Lower lobe of right lung (tissue), 2 donors: ENCODE measurements around the gene TMEM250. TPM values are rescaled to one million over a fixed set of nuclear protein-coding genes. Genes with fewer than 3 reads are reported as not detected.
"Not testable (repeated sequence)": the region's sequence is repeated elsewhere in the genome, so short reads cannot be mapped to it uniquely, and the experiment has no call there.

Experiments used
- ATAC-seq, 2 donors: fragments of 200-7000 bp; cut with Tn5 transposase; one replicate each; pipeline ENCODE4 v1.9.1; 2020 to 2022; ENCODE audit warnings: mild to moderate bottlenecking in 2 of 2, moderate library complexity in 2 of 2
- DNase-seq: peaks from one replicate; pipeline ENCODE4 v3.0.0-alpha.2; 2020
- H3K27ac ChIP-seq: fragments of 200-600 bp; one replicate; pipeline ENCODE4 v1.8.0; 2022
- H3K27me3 ChIP-seq: fragments of 200-600 bp; one replicate; pipeline ENCODE4 v1.8.0; 2022; ENCODE audit warnings: low read depth
- H3K36me3 ChIP-seq: fragments of 200-600 bp; one replicate; pipeline ENCODE4 v1.8.0; 2022; ENCODE audit warnings: mild to moderate bottlenecking
- H3K4me1 ChIP-seq: fragments of 200-600 bp; one replicate; pipeline ENCODE4 v1.8.0; 2022
- H3K4me3 ChIP-seq: fragments of 200-600 bp; one replicate; pipeline ENCODE4 v1.8.0; 2022; ENCODE audit warnings: mild to moderate bottlenecking
- H3K9me3 ChIP-seq: fragments of 200-600 bp; one replicate; pipeline ENCODE4 v1.8.0; 2022
- intact Hi-C: fragments of 100-400 bp; cut with DNase I; formaldehyde crosslinking; loops from one replicate; pipeline ENCODE4 v1.11.0; 2022
- total RNA-seq: library from RNA; stranded (reverse); fragmentation: NEBNext Ultra II Directional; extraction: Animal tissue kit (Norgen Biotek cat#: 25700); gene quantifications from one replicate; pipeline ENCODE4 v1.2.1, GENCODE V29; 2021
- TF ChIP-seq, protein P1 (sequence below): fragments of 200-600 bp; IDR thresholded peaks from one replicate; pipeline ENCODE4 v1.8.0; 2022; ENCODE audit warnings: antibody characterized with exemption, mild to moderate bottlenecking
- donor health status: DM: no; HTN: yes; CAD: no; lungs with severe emphysema.

The TMEM250 gene
- total RNA-seq, 1 donor from 2014 or later = 31.2 TPM

DNA sequence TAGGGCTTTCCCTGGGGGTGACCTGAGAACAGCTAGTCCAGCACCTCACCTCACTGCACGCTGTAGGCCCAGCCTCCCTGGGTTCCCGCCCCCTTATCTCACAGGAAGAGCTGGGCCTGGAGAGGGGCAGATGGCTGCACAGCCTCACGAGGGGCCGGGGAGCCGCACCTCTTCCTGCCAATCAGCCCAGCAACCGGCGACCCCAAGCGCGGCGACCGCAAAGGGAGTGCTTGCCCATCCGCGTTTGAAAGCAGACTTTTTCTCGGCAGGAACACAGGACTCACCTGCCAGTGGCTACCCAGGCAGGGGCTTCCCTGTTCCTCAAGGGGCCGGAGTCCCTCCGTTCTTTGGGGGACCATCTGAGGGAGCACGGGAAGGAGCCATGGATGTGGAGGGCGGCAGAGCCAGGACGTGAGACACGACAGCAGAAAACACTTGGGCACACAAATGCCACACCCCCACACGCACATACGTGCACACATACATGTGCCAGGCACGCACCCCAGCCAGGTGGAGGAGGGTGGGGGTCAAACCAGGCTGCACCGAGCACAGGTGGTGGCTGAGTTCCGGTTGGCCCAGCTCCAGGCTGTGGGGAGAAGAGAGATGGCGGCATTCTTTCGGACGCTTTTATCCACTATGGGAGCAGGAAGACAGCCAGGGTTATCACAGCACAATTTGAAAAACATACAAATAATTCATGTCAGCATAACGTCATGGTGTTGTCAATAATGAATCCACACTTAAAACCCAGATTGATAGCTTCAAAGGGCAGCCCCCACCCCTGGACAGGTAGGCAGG is 11.3 kb downstream of the TMEM250 start:
- H3K27me3 ChIP-seq = no peaks in the 10 kb centered on the region
- peaks cover 58% of the 10 kb centered on the region for H3K4me1 ChIP-seq
- TF ChIP-seq, protein P1, sequence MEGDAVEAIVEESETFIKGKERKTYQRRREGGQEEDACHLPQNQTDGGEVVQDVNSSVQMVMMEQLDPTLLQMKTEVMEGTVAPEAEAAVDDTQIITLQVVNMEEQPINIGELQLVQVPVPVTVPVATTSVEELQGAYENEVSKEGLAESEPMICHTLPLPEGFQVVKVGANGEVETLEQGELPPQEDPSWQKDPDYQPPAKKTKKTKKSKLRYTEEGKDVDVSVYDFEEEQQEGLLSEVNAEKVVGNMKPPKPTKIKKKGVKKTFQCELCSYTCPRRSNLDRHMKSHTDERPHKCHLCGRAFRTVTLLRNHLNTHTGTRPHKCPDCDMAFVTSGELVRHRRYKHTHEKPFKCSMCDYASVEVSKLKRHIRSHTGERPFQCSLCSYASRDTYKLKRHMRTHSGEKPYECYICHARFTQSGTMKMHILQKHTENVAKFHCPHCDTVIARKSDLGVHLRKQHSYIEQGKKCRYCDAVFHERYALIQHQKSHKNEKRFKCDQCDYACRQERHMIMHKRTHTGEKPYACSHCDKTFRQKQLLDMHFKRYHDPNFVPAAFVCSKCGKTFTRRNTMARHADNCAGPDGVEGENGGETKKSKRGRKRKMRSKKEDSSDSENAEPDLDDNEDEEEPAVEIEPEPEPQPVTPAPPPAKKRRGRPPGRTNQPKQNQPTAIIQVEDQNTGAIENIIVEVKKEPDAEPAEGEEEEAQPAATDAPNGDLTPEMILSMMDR = no peak
- peak overlapping the region; percentile 14 for H3K4me3 ChIP-seq
- H3K9me3 ChIP-seq = no peaks in the 10 kb centered on the region
- H3K36me3 ChIP-seq = no peaks in the 10 kb centered on the region
- peak overlapping the region; percentile 53 for H3K27ac ChIP-seq
- no peak for ATAC-seq
- intact Hi-C loops = no loop called here
- DNase-seq = peak; percentile 72

DNA sequence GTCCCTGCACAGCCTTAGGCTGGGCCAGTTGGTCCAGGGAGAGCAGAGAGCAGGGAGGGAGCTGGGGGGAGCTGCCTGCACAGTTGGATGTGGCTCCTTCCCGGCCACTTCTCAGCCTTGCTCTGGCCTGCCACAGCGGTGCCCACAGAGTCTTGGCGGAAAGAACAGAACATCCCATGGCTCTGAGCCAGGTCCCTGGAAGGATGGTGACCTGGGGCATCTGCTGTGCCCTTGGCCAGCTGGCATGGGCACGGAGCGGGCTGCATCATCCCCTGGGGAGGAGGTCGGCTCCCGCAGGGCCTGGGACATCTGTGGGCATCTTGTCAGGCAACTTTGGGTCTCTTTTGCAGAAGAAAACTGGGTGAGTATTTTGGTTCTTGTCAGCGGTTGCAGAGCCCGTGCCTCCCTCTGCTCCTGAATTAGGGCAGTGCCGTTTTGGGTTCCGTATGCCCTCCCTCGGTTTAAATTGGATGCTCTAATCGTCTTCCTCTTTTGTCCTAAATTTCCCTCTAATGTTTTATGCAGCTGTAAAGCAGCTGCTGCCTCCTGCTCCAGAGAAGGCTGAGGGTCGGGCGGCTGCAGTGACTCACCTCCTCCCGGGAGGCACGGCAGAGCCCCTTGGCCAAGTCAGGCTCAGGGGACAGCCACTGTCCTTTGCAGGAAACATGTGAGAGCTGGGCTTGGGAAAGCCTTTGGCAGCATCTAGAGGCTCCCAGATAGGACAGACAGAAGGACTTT is 13.1 kb downstream of the TMEM250 start:
- Histone ChIP-seq H3K9me3 (no peaks in the 10 kb centered on the region), H3K27ac (peak overlapping the region; percentile 24), H3K4me1 (peaks cover 56% of the 10 kb centered on the region), H3K27me3 (no peaks in the 10 kb centered on the region), H3K4me3 (no peak overlapping the region), H3K36me3 (no peaks in the 10 kb centered on the region)
- ATAC-seq (no peak), DNase-seq (no peak)
- intact Hi-C loops = no loop called here
- TF ChIP-seq, protein P1 = no peak

DNA sequence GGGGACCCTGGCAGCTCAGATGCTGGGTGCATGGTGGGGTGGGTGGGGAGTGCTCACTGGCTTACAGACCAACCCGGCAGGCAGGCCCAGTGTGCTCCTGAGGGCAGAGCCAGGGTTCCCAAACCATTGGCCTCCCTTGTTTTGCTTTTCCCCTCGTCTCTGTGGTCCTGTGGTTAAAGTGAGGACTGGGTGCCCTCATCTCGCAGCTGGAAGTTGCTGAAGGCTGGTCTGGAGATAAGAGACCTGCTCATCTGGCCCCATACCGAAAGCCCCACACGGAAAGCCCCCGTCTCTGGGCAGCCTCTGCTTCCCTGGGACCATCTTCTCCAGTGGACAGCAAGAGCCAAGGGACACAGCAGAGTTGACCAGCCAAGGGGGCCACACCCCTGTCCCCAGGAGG is 13.8 kb downstream of the TMEM250 start:
- peaks cover 49% of the 10 kb centered on the region for H3K4me1 ChIP-seq
- no peaks in the 10 kb centered on the region for H3K9me3 ChIP-seq
- TF ChIP-seq, protein P1 = no peak
- ATAC-seq (no peak), DNase-seq (no peak)
- peaks cover 5% of the 10 kb centered on the region for H3K27me3 ChIP-seq
- H3K4me3 ChIP-seq = no peak overlapping the region
- intact Hi-C loops = no loop called here
- peak overlapping the region; percentile 24 for H3K27ac ChIP-seq
- no peaks in the 10 kb centered on the region for H3K36me3 ChIP-seq

DNA sequence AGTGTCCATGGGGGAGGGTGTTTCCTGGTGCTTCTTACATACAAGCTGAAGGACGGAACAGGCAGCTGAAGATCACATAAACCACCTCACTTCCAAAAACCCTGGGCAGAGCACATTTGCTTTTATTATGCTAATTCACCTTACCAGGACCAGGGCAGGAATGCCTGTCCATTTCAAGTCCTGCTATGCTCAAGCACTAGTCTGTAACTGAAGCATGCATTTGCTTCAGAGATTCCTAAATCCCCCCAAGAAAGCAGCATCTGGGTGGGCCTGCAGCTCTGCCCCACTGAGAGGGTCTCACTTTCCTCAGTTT is 14.2 kb downstream of the TMEM250 start:
- Histone ChIP-seq H3K27ac (no peak overlapping the region), H3K36me3 (no peaks in the 10 kb centered on the region), H3K4me1 (peaks cover 44% of the 10 kb centered on the region), H3K27me3 (peaks cover 5% of the 10 kb centered on the region), H3K4me3 (no peak overlapping the region), H3K9me3 (no peaks in the 10 kb centered on the region)
- TF ChIP-seq, protein P1 = no peak
- no peak for ATAC-seq
- no peak for DNase-seq
- intact Hi-C loops = no loop called here

DNA sequence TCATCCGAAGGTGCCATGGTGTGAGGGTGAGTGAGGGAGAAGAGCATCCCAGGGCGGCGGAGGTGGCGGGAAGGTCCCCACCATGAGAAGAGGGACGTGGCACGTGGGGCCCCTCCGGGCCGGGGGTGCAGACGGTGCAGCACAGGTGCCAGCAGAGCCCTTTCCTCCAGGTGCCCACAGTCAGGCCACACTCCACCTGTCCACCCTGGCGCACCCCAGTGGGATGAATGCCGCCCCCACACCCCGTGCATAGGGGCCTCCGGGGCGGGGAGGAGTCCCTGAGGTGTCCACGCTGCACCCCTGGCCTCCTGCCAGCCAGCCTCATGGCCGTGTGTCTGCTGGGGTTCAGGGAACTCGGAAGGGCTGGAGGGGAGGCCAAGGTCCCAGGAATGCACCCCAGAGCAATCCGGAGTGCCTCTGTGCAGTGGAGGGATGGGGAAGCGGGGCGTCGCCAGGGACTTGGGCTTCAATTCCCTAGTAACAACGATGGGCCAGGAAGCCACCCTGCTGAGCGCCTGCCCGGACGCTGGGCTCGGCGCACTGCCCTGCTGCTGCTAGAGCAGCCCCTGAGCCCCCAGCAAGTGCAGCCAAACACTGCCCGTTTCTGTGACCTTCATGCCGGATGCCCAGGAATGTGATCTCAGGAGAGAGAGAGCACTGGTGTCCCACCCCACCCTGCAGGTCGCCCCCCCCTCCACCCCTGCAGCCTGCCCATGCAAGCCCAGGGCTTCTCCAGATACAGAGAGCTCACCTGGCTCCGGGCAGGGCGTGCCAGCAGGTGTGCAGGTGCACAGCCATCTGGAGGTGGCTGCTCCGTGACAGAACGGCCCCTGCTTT is 14.8 kb downstream of the TMEM250 start:
- H3K27me3 ChIP-seq = peaks cover 5% of the 10 kb centered on the region
- peaks cover 42% of the 10 kb centered on the region for H3K4me1 ChIP-seq
- intact Hi-C loops = no loop called here
- DNase-seq (no peak), ATAC-seq (no peak)
- H3K9me3 ChIP-seq = no peaks in the 10 kb centered on the region
- no peak overlapping the region for H3K4me3 ChIP-seq
- TF ChIP-seq, protein P1 = no peak
- no peaks in the 10 kb centered on the region for H3K36me3 ChIP-seq
- H3K27ac ChIP-seq = no peak overlapping the region

DNA sequence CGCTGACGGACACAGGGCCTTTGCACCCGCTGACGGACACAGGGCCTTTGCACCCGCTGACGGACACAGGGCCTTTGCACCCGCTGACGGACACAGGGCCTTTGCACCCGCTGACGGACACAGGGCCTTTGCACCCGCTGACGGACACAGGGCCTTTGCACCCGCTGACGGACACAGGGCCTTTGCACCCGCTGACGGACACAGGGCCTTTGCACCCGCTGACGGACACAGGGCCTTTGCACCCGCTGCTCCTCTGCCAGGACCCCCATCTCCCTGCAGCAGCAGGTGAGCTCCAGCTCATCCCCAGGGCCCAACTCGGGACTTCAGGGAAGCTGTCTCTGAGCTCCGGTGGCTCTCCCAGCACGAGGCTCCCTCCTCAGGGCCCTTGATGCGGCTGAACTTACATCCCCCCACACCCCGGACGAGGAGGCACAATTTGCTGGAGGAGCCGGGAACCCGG is 17.0 kb downstream of the TMEM250 start:
- H3K9me3 ChIP-seq, ATAC-seq, H3K36me3 ChIP-seq, H3K4me3 ChIP-seq, DNase-seq, intact Hi-C loops, H3K27me3 ChIP-seq, H3K27ac ChIP-seq: not testable (repeated sequence)
- H3K4me1 ChIP-seq = peaks cover 25% of the 10 kb centered on the region
